Stimulated activated naive CD8-positive, alpha-beta T cell treated with anti-CD3 and anti-CD28 coated beads, Interleukin-15, Interleukin-2, amounts not matched to agents 100 ng/mL and 50 ng/mL, for 24 hours (primary cell): ENCODE measurements around the gene NSF.
"Not testable (repeated sequence)": the region's sequence is repeated elsewhere in the genome, so short reads cannot be mapped to it uniquely, and the experiment has no call there.

Experiments used
- H3K27ac Mint-ChIP-seq: one replicate; pipeline ENCODE4 v1.8.0; 2021; ENCODE audit warnings: mild to moderate bottlenecking, mixed read lengths
- H3K27me3 Mint-ChIP-seq: one replicate; pipeline ENCODE4 v1.8.0; 2021; ENCODE audit warnings: mixed read lengths
- H3K36me3 Mint-ChIP-seq: one replicate; pipeline ENCODE4 v1.8.0; 2021; ENCODE audit warnings: low read depth, mixed read lengths
- H3K4me1 Mint-ChIP-seq: one replicate; pipeline ENCODE4 v1.8.0; 2021; ENCODE audit warnings: low read depth, mixed read lengths
- H3K4me3 Mint-ChIP-seq: one replicate; pipeline ENCODE4 v1.8.0; 2021; ENCODE audit warnings: mild to moderate bottlenecking, mixed read lengths
- H3K9me3 Mint-ChIP-seq: one replicate; pipeline ENCODE4 v1.8.0; 2021; ENCODE audit warnings: mixed read lengths

NSF gene

DNA sequence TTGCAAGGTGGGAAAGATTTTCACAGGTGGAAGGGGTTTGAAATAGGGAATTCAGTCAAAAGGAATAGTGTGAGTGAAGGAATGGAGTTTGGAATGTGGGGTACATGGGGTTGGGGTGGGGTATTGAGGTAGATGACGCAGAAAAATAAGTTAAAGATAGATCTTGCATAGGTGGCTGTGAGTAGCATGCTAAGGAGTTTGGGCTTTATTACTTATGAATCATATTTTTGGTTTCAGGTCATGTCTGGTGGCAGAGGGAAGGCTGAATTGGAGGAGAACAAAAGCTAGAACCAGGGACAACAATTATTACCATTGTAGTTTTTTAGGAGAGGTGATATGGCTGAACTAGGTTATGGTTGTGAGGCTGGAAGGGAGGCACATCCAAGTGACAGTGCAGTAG is 23.4 kb downstream of the NSF start:
- not testable (repeated sequence) for H3K27ac Mint-ChIP-seq, H3K4me1 Mint-ChIP-seq, H3K27me3 Mint-ChIP-seq, H3K4me3 Mint-ChIP-seq, H3K36me3 Mint-ChIP-seq, H3K9me3 Mint-ChIP-seq

DNA sequence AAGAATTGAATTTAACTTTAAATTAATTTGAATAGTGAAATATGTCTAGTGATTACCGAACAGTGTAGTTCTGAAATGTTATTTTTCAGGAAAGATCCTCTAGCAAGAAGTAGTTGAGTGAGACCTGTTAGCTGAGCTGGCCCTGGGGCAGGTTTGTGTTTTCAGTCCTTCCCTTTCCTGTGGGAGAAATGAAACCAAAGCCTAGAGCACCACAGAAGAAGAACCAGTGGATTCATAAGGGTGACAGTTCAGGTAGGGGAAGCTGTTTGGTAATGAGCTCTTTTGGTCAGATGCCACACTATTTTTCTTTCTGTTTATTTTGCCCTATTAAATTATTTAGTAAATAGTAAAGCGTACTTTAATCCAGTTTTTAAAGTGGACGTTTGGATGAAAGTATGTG is 26.7 kb downstream of the NSF start:
- H3K4me3 Mint-ChIP-seq, H3K4me1 Mint-ChIP-seq, H3K27ac Mint-ChIP-seq, H3K27me3 Mint-ChIP-seq, H3K36me3 Mint-ChIP-seq, H3K9me3 Mint-ChIP-seq: not testable (repeated sequence)

DNA sequence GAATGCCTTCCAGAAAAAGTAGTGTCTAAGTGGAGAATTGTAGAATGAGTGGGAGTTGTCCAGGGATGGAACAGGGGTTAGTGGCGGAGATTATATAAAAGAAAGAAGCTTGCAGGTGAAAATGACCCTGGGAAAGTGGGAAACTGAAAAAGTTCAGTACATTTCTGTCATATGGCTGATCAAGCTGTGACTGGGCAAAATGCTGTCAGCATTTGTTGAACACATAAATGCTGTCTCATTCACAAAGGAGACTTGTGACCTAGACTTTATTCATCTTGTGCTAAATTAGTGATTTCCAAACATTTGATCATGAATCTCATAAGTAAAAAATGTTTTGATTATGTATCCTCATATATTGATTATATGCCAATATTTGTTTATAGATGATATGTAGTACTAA is 28.5 kb downstream of the NSF start:
- not testable (repeated sequence) for H3K27me3 Mint-ChIP-seq, H3K27ac Mint-ChIP-seq, H3K9me3 Mint-ChIP-seq, H3K4me1 Mint-ChIP-seq, H3K4me3 Mint-ChIP-seq, H3K36me3 Mint-ChIP-seq

DNA sequence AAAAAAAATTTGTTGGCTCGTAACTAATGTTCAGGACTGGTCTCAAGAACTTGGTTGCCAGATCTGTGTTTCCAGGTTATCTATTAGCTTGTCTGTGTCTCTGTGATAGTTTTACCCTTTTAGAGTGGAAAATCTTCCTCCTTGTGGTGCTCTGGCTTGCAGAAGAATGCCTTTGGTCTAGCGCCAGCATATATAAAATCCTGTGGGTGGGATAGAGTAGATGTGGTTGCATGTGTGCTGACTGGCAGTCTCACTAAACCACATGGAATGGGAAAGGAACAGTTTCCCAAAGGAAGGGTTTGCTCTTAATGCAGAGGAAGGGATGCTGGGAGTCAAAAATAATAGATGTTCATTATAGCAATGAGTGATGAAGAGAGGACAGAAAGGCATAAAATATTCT is 33.3 kb downstream of the NSF start:
- not testable (repeated sequence) for H3K4me3 Mint-ChIP-seq, H3K36me3 Mint-ChIP-seq

GRCh38 chr17:46624726-46625125 is 34.3 kb downstream of the NSF start:
- not testable (repeated sequence) for H3K4me3 Mint-ChIP-seq, H3K27ac Mint-ChIP-seq, H3K4me1 Mint-ChIP-seq, H3K36me3 Mint-ChIP-seq, H3K9me3 Mint-ChIP-seq, H3K27me3 Mint-ChIP-seq

More for the DNA sequence above, 33.3 kb downstream of the NSF start:
- not testable (repeated sequence) for H3K27ac Mint-ChIP-seq, H3K9me3 Mint-ChIP-seq, H3K27me3 Mint-ChIP-seq, H3K4me1 Mint-ChIP-seq

DNA sequence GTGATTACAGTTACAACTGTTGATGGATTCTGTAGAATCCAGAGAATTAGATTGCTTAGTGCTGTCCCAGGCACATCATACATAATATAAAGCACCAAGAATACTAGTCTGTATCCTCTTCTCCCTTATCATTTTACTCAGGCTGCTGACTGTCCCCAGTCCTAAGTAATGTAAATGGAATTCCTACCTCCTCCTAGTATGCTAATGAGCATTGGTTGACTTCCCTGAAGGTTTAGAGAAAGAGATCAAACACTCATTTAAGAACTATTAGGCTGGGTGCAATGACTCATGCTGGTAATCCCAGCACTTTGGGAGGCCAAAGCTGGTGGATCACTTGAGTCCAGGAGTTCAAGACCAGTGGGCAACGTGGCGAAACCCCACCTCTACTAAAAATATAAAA is 37.0 kb downstream of the NSF start:
- not testable (repeated sequence) for H3K4me3 Mint-ChIP-seq, H3K27ac Mint-ChIP-seq, H3K27me3 Mint-ChIP-seq, H3K36me3 Mint-ChIP-seq, H3K4me1 Mint-ChIP-seq, H3K9me3 Mint-ChIP-seq

GRCh38 chr17:46628753-46629436 is 38.4 kb downstream of the NSF start:
- not testable (repeated sequence) for H3K27me3 Mint-ChIP-seq, H3K9me3 Mint-ChIP-seq, H3K4me3 Mint-ChIP-seq, H3K36me3 Mint-ChIP-seq, H3K4me1 Mint-ChIP-seq, H3K27ac Mint-ChIP-seq

GRCh38 chr17:46632146-46632545 is 41.7 kb downstream of the NSF start:
- not testable (repeated sequence) for H3K9me3 Mint-ChIP-seq, H3K36me3 Mint-ChIP-seq, H3K27me3 Mint-ChIP-seq, H3K4me3 Mint-ChIP-seq, H3K4me1 Mint-ChIP-seq, H3K27ac Mint-ChIP-seq

- H3K36me3 Mint-ChIP-seq, H3K27ac Mint-ChIP-seq, H3K4me3 Mint-ChIP-seq, H3K27me3 Mint-ChIP-seq, H3K4me1 Mint-ChIP-seq, H3K9me3 Mint-ChIP-seq: not testable (repeated sequence)
These were observed 44.4 kb downstream of the NSF start for GRCh38 chr17:46634844-46635243.

GRCh38 chr17:46641861-46642656 is 51.6 kb downstream of the NSF start:
- H3K36me3 Mint-ChIP-seq, H3K27ac Mint-ChIP-seq, H3K27me3 Mint-ChIP-seq, H3K9me3 Mint-ChIP-seq, H3K4me1 Mint-ChIP-seq, H3K4me3 Mint-ChIP-seq: not testable (repeated sequence)

DNA sequence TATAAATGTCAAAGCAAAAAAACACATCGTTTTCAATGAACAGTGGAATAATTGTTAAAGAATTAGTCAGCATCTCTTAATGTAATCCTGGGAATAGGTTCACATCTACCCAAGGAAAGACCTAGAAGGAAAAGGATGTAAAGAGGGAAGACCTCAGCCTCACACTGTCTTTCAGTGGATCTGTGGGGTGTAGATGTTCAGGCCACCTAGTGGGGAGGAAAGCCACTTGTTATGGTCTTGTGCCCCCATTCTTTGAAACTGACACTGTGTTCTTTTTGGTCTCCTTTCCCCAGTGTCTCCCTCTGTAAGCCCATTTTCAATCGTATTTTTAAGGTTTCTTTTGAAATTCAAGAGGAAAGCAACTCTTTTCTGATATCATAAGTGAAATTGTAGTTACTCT is 56.8 kb downstream of the NSF start:
- H3K27me3 Mint-ChIP-seq, H3K9me3 Mint-ChIP-seq: not testable (repeated sequence)

DNA sequence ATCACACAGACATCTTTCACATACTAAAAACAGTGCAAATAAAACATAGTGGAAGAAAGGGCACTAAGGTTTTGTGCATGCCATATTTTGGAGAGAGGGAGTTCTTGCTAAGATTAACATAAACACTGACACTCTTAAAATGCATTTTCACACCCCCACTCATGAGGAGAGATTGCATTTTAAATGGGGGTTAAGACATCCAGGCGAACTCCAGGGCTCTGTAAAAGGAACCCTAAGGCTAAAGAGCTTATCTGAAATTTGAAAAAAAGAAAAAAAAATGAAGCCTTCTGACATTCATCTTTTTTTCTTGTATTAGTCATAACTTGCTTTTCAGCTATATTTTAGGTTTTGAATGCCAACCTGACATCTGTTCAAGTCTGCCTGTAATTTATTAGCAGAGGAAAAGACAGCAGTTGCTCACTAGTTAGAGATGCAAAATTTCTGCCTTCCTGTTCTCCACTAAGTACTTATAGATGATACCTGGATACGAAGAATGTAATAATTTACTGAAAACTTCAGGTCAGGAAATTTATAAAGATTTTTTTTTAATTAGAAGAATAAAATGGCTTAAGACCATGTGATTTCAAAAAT is 57.3 kb downstream of the NSF start:
- not testable (repeated sequence) for H3K4me3 Mint-ChIP-seq, H3K36me3 Mint-ChIP-seq, H3K4me1 Mint-ChIP-seq, H3K9me3 Mint-ChIP-seq, H3K27ac Mint-ChIP-seq, H3K27me3 Mint-ChIP-seq

More for the DNA sequence above, 56.8 kb downstream of the NSF start:
- H3K36me3 Mint-ChIP-seq, H3K4me3 Mint-ChIP-seq, H3K4me1 Mint-ChIP-seq, H3K27ac Mint-ChIP-seq: not testable (repeated sequence)

DNA sequence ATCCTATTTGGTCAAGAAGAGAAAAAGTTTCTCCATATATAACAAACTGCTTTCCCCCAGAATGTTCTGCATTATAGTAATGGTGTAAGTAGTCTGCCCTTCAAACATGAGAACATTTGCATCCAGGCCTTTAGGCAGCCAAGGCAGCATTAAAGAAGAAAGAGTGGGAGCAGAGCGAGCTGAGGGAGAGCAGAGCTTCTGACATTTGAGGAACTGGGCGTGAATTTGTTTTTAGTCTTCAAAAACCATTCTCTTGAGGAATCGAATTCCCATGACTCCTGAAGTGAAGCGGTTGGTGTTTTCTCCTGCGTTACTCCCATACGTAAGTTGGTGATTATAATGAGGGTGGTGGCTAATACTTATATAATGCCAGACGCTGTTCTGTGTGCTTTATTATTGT is 58.8 kb downstream of the NSF start:
- H3K27ac Mint-ChIP-seq, H3K4me3 Mint-ChIP-seq, H3K4me1 Mint-ChIP-seq, H3K36me3 Mint-ChIP-seq, H3K27me3 Mint-ChIP-seq, H3K9me3 Mint-ChIP-seq: not testable (repeated sequence)

DNA sequence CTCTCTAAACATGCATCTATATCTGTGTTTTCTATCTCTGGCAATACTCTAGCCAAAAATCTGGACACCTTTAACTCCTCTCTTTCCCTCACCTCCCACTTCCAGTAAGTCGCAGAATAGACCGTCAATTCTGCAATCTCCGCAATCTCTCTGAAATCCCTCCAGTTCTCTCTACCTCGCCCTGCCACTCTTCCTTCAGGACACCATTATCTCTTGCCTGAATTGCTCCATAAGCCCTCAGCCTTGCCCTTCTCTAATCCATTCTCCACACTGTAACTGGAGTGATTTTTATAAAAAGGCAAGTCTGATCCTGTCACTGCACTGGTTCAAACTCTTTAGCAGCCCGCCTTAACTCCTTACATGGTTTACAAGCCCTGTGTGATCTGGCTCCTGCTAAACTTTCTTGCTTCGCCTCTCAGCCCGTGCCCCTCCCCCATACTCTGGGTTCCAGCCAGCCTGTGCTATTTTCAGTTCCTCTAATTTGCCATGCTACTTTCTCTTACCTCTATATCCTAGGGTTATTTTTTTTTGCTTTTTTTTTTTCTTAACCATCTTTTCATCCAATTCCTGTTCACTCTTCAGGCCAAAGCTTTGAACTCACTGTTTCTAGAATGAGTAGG is 61.7 kb downstream of the NSF start:
- H3K36me3 Mint-ChIP-seq, H3K4me3 Mint-ChIP-seq, H3K9me3 Mint-ChIP-seq, H3K4me1 Mint-ChIP-seq, H3K27ac Mint-ChIP-seq, H3K27me3 Mint-ChIP-seq: not testable (repeated sequence)

GRCh38 chr17:46658235-46658634 is 67.8 kb downstream of the NSF start:
- not testable (repeated sequence) for H3K4me3 Mint-ChIP-seq, H3K36me3 Mint-ChIP-seq, H3K27me3 Mint-ChIP-seq, H3K9me3 Mint-ChIP-seq, H3K27ac Mint-ChIP-seq, H3K4me1 Mint-ChIP-seq

DNA sequence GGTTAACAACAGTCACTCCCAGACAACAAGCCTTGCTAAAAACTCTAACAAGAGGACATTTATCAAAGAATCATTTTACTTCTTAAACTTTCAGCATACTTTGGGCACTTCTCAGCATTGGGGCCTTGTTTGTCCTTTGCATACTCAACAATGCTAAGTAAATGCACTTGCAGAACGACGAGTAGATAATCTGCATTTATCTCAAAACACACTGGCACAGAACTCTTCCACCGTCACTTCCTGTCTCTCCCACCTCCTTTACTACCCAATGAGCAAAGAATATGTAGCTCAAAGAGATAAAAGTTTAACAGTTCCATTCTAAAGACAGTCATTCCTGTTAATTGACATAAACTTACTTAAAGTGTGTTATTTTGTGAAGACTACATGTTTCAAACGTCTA is 69.2 kb downstream of the NSF start:
- H3K27me3 Mint-ChIP-seq, H3K4me3 Mint-ChIP-seq, H3K4me1 Mint-ChIP-seq, H3K36me3 Mint-ChIP-seq, H3K27ac Mint-ChIP-seq, H3K9me3 Mint-ChIP-seq: not testable (repeated sequence)
